ENCODE data around the gene RUFY4. TPM values are rescaled to one million over a fixed set of nuclear protein-coding genes. Genes with fewer than 3 reads are reported as not detected.

The RUFY4 gene
- total RNA-seq, 1 experiment from 2014 or later: 0.66 TPM

- Mint-ChIP-seq H3K27me3 (ENCODE audit: low read depth) (peaks cover 6% of the 10 kb centered on the region), H3K4me3 (no peak overlapping the region; a peak in 1 of 5 replicates), H3K4me1 (peaks cover 13 to 25% of the 10 kb centered on the region in 2 experiments), H3K9me3 (no peaks in the 10 kb centered on the region), H3K27ac (peak overlapping the region in 1 of 3 experiments; percentile 54; a peak in 1 of 7 replicates), H3K36me3 (ENCODE audit: insufficient read depth in 1 of 3, low read depth in 3 of 3) (no peaks in the 10 kb centered on the region)
- Histone ChIP-seq H3T11ph (ENCODE audit: low read length) (no peak overlapping the region), H4K8ac (replicated peaks; ENCODE audit: insufficient read length, low read depth, low read length) (no peak overlapping the region), H3K79me2 (ENCODE audit: insufficient read depth, low read length) (no peaks in the 10 kb centered on the region), H3K4me1 (ENCODE audit: insufficient read depth, low read length) (peaks cover 3% of the 10 kb centered on the region; the same call in 1 of the 2 replicates), H3K4ac (ENCODE audit: low read depth, low read length) (no peak overlapping the region), H3K27ac (ENCODE audit: insufficient read length, low read depth, low read length) (no peak overlapping the region), H2BK5ac (ENCODE audit: insufficient read length, low read length) (no peak overlapping the region), H3K14ac (ENCODE audit: insufficient read depth, low read length) (no peak overlapping the region; the same call in 1 of the 2 replicates), H2AFZ (ENCODE audit: low read length) (no peak overlapping the region), H3K79me1 (ENCODE audit: insufficient read depth, low read depth, low read length, poor library complexity, severe bottlenecking) (no peaks in the 10 kb centered on the region), H2BK15ac (ENCODE audit: low read depth, low read length) (no peak overlapping the region), H3K23me2 (ENCODE audit: insufficient read length, low read depth, low read length, poor library complexity, severe bottlenecking) (no peaks in the 10 kb centered on the region), H3K27me3 (ENCODE audit: insufficient read depth, low read length) (no peaks in the 10 kb centered on the region), H2AK5ac (ENCODE audit: insufficient read length, low read length) (no peak overlapping the region), H3K9ac (ENCODE audit: extremely low read depth, insufficient read length, low read length) (no peak overlapping the region), H4K91ac (ENCODE audit: insufficient read length, low read depth, low read length) (no peak overlapping the region), H3K9me3 (ENCODE audit: control insufficient read depth, low read depth, low read length) (no peaks in the 10 kb centered on the region), H4K5ac (ENCODE audit: insufficient read length, low read depth, low read length) (no peak overlapping the region), H3K23ac (ENCODE audit: insufficient read length, low read depth, low read length) (no peak overlapping the region), H3K56ac (ENCODE audit: insufficient read length, low read depth, low read length) (no peak overlapping the region), H2BK120ac (ENCODE audit: low read depth, low read length, poor library complexity, severe bottlenecking) (no peak overlapping the region), H3K18ac (ENCODE audit: insufficient read length, low read depth, low read length) (no peak overlapping the region), H2BK20ac (ENCODE audit: low read depth, low read length, poor library complexity, severe bottlenecking) (no peak overlapping the region), H3K4me2 (ENCODE audit: insufficient read depth, insufficient read length, low read length) (no peak overlapping the region), H2BK12ac (ENCODE audit: insufficient read length, low read depth, low read length) (no peak overlapping the region), H4K20me1 (ENCODE audit: control insufficient read depth, insufficient read depth, insufficient read length) (no peaks in the 10 kb centered on the region)
- no CpG with 5 or more reads among the region's 6 CpGs for WGBS (ENCODE audit: extremely low coverage, insufficient read length, low lambda C conversion rate)
- DNase-seq: peak; percentile 20
- TF ChIP-seq CTCF (conservative IDR thresholded peaks at IDR 0.05): no peak
These were observed 41.4 kb upstream of the RUFY4 start for GRCh38 chr2:218027426-218028188.

Data from H9 (cell line).